ENCODE measurements around the gene GRK6.

The GRK6 gene

DNA sequence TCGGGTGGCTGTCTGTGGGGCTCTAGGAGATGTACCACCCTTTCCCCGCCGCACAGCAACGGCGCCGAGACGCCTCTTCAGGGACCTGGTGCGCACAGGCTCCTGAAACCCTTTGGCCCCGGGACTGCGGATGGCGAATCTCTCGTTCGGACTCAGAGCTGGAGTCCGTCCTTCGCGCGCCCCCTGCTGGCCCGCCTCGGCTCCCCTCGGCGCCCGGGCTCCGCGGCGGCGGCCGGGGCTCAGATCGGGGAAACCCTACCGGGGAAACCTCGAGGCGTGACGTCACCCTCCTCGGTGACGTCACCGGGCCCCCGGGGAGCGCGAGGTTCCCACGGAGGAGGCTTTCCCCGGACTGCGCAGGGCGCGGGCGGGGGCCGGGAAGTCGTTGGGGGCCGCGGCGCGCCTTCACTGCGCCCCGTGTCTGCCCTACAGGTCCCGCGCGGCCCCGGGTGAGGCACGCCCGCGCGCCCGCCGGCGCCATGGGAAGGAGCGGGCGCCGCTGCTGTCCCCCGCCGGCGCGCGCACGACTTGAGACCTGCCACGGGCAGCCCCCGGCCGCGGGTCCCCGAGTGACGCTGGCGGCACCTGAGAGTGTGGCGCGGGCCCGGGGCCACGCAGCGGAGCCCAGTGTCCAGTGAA, 28.0 kb downstream of the GRK6 start:
- DNase-seq (ENCODE audit: low read depth) = peak; percentile 95

DNA sequence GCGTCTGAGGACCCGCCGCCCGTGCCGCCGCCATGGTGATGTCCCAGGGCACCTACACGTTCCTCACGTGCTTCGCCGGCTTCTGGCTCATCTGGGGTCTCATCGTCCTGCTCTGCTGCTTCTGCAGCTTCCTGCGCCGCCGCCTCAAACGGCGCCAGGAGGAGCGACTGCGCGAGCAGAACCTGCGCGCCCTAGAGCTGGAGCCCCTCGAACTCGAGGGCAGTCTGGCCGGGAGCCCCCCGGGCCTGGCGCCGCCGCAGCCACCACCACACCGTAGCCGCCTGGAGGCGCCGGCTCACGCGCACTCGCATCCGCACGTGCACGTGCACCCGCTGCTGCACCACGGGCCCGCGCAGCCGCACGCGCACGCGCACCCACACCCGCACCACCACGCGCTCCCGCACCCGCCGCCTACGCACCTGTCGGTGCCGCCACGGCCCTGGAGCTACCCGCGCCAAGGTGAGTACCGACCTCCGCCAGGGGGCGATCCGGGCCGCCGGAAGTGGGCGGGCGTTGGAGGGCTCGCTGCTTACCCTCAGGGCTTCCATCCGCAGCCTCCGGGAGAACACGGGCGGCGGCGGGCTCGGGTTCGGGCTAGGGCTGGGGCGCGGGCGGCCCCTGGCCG, 28.7 kb downstream of the GRK6 start:
- DNase-seq (ENCODE audit: low read depth) = peak; percentile 93

DNA sequence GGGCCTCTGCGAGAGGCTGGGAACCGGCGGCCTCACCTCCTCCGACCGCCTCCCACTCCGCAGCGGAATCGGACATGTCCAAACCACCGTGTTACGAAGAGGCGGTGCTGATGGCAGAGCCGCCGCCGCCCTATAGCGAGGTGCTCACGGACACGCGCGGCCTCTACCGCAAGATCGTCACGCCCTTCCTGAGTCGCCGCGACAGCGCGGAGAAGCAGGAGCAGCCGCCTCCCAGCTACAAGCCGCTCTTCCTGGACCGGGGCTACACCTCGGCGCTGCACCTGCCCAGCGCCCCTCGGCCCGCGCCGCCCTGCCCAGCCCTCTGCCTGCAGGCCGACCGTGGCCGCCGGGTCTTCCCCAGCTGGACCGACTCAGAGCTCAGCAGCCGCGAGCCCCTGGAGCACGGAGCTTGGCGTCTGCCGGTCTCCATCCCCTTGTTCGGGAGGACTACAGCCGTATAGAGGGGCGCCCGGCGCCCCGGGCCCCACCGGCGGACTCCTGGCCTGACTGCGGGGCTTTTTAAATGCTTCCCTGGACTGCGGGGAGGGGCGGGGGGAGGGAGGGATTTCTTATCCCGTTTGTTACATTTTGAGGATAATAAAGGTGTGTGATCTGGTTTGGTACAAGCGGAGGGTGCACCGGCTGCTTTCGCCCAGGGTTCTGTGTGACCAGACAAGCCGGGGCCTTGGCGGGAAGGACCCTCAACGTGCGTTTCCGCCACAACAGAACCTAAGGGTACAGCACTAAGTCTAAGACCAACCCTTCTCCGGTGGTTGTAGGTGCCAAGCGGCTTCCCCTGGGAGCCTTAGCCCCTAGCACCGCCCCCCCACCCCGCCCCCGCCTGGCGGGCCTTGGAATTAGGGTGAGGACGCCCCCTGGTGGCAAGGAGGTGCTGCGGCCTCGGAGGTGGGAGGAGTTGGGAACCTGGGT, 29.4 kb downstream of the GRK6 start:
- DNase-seq (ENCODE audit: low read depth) = peak; percentile 95

DNA sequence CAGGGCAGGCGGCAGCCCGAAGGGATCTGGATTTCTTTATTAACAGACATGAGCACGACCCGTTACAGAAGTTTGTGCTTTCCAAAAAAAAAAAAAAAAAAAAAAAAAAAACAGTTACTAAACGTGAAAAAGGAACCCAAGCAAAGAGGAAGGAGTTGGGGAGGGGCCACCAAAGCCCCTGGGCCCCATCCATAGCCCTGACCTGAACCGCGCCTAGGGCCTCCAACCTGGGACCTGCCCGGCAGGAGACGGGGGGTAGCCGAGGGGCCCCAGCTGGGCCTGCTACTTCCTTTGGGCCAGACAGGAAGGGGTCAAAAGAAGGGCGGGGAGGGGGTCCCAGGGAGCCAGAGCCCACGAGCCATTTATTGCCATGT, 30.1 kb downstream of the GRK6 start:
- DNase-seq (ENCODE audit: low read depth) = no peak

DNA sequence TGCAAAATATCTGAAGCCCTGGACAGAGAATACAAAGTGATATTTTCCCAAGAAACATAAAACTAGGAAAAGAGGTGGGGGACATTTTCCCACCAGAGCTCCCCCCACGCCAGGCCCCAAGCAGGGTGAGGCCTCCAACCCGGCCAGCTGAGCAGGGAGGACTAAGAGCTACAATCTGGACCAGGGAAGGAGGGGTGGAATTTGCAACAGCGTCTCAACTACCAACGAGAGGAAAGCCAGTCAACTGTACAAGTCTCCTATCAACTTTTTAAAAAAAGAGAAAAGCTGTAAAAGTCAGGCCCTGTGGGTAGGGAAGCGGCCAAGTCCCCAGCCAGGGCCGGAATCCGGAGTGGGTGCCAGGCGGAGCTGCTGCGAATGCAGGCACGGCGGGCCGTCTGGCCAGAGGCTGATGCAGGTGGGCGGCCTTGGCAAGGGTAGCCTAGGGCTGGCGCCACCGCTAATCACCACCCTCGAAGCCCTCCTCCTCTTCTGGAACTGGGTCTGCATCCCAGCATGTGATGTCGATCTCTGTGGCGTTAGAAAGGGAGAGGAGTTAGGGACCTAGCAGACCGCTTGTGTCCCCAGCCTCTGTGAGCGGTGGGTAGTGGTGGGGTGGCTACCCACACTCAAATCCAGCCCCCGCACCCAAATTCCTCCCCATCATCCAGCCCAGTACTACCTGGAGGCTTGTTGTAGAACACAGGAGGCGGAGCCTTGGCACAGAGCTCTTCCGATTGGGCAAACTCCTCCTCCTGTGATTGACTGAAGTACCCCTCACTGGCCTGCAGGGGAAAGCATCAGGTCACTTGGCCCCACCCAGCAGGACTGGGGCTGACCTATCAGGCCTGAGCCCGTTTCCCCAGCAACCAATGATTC, 30.7 kb downstream of the GRK6 start:
- DNase-seq (ENCODE audit: low read depth) = peak; percentile 68

DNA sequence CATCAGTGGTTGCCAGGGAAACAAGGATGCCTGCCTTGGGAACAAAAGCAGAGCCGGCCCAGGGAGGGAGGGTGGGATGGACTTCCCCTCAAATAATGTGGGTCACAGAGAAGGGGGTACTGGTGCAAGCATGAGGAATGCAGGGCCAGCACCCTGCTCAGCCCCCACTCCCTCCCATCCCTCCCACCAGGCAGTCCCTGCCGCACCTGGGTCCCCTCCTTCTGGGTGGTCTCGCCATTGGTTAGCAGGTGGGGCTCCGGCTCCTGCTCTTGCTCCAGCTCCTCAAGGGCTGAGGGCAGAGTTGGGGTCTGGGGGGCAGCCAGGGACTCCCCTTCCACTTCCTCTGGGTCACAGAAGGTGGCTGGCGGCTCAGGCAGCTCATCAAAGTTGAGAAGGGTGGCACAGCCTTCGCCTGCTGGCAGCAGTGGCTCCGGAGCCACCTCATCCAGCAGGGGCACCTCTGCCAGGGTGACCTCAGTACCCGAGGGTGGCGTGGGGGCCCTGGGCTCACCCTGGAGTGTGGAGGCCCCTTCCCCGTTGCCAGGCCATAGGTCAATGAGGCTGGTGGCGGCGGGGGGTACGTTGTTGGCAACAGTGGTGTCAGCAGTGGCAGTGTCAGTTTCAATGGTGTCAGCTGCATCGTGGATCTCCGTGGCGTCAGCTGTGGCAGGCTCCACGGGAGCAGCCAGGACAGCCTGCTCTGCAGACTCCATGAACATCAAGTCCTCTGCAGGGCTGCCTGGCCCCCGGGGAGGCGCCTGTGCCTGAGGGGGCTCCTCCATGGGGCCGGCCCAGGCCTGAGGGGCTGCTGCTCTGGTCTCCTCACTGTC, 31.6 kb downstream of the GRK6 start:
- no peak for DNase-seq (ENCODE audit: low read depth)

DNA sequence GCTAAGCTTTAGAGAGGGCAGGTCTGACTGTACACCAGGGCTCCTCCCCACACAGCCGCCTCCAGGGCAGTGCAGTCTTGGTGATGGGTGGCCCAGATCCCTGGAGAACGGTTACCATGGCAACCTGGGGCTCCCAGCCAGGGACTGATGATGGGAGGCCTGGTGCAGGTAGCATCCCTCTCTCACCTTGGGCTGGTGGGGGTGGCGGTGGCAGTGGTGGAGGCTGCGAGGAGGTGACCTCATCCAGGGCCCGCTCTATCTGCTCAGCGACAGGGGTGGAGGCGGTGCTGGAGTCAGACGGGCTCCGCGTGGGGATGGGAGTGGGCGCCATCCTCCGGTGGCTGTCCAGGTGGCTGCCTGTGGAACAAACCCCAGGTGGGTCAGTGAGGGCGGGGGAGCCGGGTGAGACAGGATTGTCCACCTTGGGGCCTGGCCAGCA, 32.5 kb downstream of the GRK6 start:
- DNase-seq (ENCODE audit: low read depth) = no peak

DNA sequence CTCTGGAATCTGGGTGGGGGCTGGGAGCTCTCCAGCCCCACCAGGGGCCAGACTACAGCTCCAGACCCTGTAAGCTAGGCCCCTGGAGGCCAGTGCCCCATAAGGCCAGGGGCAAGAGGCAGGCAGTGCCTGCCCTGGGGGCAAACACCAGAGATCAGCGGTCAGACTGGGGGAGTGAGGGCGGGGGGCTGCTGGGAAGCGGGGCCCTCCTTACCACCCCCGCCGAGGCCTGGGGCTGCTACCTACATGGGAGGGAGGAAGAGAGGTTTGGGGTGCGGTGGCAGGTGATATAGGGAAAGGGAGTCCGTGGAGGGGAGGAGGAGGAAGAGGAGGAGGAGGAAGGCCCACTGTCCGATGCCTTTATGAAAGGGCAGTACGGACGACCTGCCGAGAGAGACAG, 32.9 kb downstream of the GRK6 start:
- DNase-seq (ENCODE audit: low read depth) = no peak

DNA sequence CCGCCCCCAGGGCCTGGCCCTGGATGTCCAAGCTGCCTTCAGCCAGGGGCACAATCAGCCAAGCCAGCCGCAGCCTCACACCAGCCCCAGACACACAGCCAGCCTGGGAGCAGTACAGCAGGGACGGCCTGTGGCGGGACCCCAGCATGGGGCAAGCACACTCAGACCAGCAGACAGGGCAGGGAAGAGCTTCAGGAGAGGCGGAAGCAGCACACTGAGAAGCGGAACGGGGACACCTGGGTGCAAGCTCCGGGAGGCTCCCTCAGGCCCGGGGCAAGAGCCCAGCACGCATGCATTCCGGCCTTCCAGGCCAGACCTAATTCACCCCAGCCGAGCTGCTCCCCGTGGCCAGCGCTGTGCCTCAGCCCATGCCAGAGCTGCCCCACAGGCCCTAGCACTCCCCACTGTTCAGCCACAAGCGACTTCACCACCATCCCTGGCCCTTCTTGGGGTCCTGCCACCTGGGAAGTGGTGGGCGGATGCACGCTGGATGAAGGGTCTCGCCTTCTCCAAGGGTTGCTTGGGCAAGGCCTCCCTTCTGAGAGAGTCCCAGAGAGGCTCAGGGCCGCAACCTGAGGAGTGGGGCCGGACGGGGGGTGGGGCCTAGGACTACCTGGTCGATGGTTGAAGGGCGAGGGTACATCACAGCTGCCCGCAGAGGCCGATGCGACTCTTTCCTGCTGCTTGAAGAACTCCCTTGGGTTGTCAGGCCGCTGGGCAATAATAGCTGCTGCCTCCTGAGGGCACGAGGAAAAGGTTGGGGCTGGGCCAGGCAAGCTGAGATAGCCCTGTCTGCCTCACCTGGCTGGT, 33.5 kb downstream of the GRK6 start:
- no peak for DNase-seq (ENCODE audit: low read depth)

DNA sequence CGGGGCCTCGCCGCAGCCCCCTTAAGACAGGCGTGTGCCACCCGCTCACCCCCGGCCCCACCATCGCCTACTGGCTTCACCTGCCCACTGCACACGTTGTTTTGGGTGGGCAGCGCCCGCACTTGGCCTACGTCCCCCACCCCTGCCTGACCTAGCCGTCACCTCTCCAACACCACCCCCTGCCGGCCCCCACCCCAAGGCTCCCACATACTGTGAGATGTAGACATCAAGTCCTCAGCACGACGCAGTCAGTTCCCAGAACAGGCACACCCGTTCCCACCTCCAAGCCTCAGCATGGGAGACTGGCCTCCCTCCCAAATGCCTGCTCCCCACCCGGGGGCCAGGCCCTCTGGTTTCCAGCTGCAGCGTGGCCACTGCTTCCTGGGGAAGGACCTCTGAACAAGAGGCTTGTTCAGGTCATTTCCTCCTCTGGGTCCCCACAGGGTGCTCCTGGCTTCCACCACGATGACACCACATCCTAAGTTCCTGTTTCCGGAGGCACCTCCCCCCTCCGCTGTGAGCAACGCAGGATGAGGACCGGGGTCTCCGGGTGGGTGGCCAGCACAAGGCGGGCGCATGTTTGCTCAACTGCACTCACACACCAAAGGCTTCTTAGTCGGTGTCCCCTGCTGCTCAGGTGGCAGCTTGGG, 35.7 kb downstream of the GRK6 start:
- no peak for DNase-seq (ENCODE audit: low read depth)

DNA sequence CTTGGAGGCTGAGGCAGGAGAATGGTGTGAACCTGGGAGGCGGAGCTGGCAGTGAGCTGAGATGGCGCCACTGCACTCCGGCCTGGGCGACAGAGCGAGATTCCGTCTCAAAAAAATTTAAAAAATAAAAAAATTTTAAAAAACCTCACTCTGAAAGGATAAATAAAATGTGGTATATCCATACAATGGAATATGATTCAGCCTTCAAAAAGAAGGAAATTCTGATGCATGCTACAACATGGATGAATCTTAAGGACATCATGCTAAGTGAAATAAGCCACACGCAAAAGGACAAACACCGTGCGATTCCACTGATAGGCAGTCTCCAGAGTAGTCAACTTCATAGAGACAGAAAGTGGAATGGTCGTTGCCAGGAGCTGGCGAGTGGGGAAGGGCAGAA, 38.6 kb downstream of the GRK6 start:
- no peak for DNase-seq (ENCODE audit: low read depth)

DNA sequence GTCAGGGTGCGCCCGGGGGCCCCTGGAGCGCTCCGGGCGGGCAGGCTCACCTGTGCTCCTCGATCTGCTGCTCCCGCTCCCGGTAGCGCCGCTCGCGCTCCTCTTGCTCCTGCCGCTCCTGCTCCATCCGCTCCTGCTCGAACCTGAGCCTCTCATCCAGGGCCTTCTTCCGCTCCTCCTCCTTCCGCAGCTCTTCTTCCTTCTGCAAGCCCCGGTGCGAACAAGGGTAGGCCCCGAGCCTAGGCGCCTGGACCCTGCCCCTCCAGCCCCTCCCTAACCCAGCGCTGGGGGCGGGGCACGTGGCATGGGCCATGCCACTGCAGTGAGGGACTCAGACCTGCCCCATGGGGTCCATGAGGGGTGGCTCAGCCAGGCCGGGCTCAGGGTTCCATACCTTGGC, 40.4 kb downstream of the GRK6 start:
- DNase-seq (ENCODE audit: low read depth) = no peak

DNA sequence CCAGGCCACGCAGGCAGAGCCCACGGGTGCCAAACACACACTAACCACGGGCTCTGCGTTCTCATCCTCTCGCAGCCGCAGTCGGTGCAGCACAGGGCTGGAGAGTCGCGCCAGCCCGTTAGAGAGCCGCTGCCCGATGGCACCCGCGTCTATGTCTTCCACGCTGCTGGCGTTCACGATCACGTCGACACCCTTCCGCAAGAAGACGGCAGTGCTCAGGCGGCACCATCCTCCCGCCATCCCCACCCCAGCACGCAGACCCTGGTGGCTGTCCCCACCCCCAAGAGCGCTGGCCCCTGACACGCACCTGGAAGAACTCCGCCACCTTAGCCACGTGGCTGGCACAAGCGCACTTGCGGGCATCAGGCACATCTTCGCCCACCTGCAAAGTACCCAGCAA, 41.0 kb downstream of the GRK6 start:
- no peak for DNase-seq (ENCODE audit: low read depth)

DNA sequence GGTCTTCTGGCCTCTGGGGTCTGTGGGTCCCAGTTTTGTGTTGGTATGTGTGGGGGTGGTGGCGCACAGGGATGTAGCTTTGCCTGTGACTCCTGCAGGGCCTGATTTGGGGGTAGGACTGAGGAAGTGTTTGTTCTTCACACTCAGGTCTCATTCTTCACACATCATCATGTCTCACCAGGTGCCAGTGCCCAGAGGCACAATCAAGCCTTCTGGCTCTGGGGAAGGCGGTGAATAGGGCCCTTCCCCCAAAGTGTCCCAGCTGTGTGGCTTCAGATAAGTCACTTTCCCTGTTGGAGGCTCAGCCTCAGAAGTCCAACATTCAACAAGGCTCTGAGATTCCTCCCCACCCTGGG, 41.8 kb downstream of the GRK6 start:
- DNase-seq (ENCODE audit: low read depth) = no peak

DNA sequence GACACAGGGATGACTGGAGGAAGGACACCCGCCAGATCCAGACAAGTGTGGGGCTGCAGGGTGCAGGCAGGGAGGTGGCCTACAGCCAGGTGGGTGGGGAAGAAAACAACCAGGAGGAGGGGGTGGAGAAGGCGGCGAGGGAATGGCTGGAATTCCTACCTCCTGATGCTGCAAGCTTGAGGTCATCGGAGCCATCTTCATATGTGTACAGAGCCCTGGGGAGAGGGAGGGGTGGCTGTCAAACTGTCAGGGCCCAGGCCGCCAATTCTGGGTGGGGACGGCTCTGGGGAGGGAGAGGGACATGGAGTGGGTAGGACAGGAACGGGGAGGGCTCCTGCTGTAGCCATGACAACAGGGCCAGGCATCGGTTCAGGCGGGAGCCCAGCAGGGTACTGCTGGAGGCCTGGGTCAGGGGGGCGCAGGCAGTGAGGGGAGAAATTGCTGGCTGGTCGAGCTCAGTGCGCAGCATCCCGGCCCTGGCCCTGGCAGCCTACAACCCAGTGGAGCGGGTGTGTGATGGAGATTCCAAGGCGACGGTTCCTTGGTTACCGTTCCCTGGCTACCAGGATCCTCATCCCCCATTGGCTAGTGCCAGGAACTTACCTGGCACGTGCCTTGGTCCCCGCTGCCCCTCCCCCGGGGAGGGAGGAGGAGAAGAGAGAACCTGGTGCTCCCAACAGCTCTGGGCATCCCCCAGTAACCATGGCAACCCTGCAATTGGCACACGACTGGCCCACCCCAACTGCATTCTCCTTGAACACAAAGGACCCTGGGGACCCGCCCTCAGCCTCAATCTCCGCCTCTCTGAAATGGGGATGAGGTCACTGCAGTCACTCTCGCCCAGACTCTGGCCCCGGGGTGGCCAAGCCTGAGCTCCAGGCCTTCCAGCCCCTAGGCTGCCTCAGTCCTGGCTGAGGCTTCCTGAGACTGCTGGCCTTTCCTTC, 42.5 kb downstream of the GRK6 start:
- no peak for DNase-seq (ENCODE audit: low read depth)

DNA sequence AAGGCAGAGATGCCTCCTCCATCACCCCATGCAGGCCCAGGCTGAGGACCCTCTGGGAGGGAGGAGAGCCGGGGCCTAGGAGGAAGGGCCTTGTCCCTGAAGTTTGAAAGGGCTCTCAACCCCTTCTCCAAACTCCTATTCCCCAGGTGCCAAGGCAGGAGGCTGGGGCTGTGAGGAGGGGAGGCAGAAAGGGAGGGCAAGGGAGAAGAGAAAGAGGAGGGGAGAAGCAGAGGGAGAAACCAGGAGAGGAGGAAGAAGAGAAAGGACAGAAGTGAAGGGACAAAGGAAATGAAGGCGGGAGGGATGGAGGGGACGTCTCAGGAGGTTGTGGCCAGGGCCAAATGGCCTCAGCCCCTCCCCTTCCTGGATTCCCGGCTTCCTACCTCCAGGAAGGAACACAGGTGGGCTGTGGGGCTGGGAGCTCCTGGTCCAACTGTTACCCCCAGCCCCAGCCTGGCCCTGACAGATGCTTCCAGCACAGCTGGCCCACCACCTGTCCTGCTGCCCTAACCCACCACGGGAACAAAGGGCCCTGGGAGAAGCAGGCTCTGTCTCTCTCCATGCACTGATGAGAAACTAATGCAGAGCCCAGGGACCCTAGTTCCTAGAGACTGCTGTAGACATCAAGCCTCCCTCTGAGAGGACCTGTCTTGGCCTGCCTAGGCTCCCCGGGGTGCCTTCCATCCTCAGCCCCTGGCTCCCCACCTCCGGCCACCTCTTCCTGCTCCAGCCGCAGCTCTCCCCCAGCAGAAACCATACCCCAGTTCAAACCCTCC, 43.5 kb downstream of the GRK6 start:
- DNase-seq (ENCODE audit: low read depth) = no peak

DNA sequence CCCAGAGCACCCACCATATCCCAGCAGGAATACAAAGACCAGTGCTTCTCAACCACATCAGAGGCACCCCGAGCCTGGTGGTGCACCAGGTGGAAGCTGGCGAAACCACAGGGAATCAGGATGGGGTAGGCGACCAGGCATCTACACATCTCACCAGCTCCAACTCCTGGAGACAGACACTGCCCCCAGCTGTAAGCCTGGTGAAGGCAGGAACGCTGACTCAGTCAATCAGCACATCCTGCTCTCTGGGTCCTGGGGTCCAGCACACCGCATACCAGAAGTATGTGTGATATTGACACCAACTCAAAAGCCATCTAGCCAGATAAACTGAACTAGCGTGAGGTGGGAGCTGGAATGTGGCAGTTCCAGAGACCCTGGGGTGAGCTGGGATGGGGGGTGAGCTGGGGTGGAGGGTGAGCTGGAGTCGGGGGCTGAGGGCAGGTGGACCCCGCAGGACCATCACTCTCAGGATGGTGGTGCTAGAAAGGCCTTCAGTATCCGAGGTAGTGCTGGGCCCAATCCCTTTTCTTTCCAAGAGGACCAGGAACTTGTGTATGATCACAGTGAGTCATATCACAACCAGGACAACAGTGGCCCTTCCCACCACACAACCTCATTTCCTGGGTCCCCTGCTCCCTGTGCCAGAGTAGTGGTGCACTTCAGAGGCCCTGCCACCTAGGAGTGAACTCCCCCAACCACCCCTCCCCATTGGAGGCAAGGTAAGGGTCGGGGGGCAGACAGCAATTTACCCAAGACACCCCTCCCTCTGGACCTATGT, 44.5 kb downstream of the GRK6 start:
- no peak for DNase-seq (ENCODE audit: low read depth)
